GM23338 (cell line): Measurements from ENCODE around the gene MID1. TPM values are rescaled to one million over a fixed set of nuclear protein-coding genes. Genes with fewer than 3 reads are reported as not detected.

Experiments
- ATAC-seq: fragments of 200-7000 bp; cut with Tn5 transposase; 3 replicates; pipeline ENCODE4 v1.9.1; 2020
- DNase-seq: peaks from one replicate; pipeline ENCODE4 v3.0.0-alpha.2; 2015; ENCODE audit warnings: low spot score
- H2AFZ ChIP-seq: fragments of 200-600 bp; sonication (generic); 2 replicates; pipeline ENCODE4 v1.8.0; 2016; ENCODE audit warnings: antibody characterized with exemption, mild to moderate bottlenecking, moderate library complexity
- H3F3A ChIP-seq: fragments of 200-600 bp; sonication (generic); replicated peaks from 2 replicates; pipeline ENCODE4 v1.8.0; 2017; ENCODE audit warnings: antibody characterized with exemption, mixed run types, low read depth
- H3K27ac ChIP-seq: fragments of 200-600 bp; sonication (generic); 2 replicates; pipeline ENCODE4 v1.6.1; 2016; ENCODE audit warnings: low read depth
- H3K27me3 ChIP-seq: fragments of 200-600 bp; sonication (generic); 2 replicates; pipeline ENCODE4 v1.8.0; 2016; ENCODE audit warnings: mild to moderate bottlenecking, mixed run types, moderate library complexity; ENCODE audit not compliant: insufficient read depth
- H3K36me3 ChIP-seq: fragments of 200-600 bp; sonication (generic); 2 replicates; pipeline ENCODE4 v1.8.0; 2016; ENCODE audit warnings: mild to moderate bottlenecking; ENCODE audit not compliant: insufficient read depth
- H3K4me1 ChIP-seq: fragments of 200-600 bp; sonication (generic); 2 replicates; pipeline ENCODE4 v1.8.0; 2016; ENCODE audit warnings: mild to moderate bottlenecking, moderate library complexity; ENCODE audit not compliant: insufficient read depth
- H3K4me2 ChIP-seq: fragments of 200-600 bp; sonication (generic); 2 replicates; pipeline ENCODE4 v1.7.1; 2017; ENCODE audit warnings: mixed run types
- H3K4me3 ChIP-seq: fragments of 200-600 bp; sonication (generic); 2 replicates; pipeline ENCODE4 v1.6.1; 2016; ENCODE audit warnings: mixed run types
- H3K79me2 ChIP-seq: fragments of 200-600 bp; sonication (generic); replicated peaks from 2 replicates; pipeline ENCODE4 v1.8.0; 2017; ENCODE audit warnings: mild to moderate bottlenecking; ENCODE audit not compliant: insufficient read depth
- H3K9me2 ChIP-seq: fragments of 200-600 bp; sonication (generic); 2 replicates; pipeline ENCODE4 v1.8.0; 2017; ENCODE audit not compliant: insufficient read depth
- H4K20me1 ChIP-seq: fragments of 200-600 bp; sonication (generic); replicated peaks from 2 replicates; pipeline ENCODE4 v1.8.0; 2017; ENCODE audit warnings: mild to moderate bottlenecking; ENCODE audit not compliant: insufficient read depth
- H3K27ac Mint-ChIP-seq: 2 replicates; pipeline ENCODE4 v1.8.0; 2020; ENCODE audit warnings: inconsistent platforms, mild to moderate bottlenecking, moderate library complexity, mixed read lengths
- H3K27me3 Mint-ChIP-seq: 3 replicates; pipeline ENCODE4 v1.8.0; 2022; ENCODE audit warnings: low read depth, mild to moderate bottlenecking, moderate library complexity, mixed read lengths, inconsistent platforms; ENCODE audit not compliant: insufficient read depth, poor library complexity
- H3K36me3 Mint-ChIP-seq: 3 replicates; pipeline ENCODE4 v1.8.0; 2021; ENCODE audit warnings: low read depth, mild to moderate bottlenecking, inconsistent platforms, moderate library complexity, mixed read lengths
- H3K4me1 Mint-ChIP-seq: 3 replicates; pipeline ENCODE4 v1.8.0; 2020; ENCODE audit warnings: mild to moderate bottlenecking, inconsistent platforms, mixed read lengths
- H3K4me3 Mint-ChIP-seq: 3 replicates; pipeline ENCODE4 v1.8.0; 2021; ENCODE audit warnings: moderate library complexity, mild to moderate bottlenecking, inconsistent platforms, mixed read lengths
- H3K9me3 Mint-ChIP-seq: 3 replicates; pipeline ENCODE4 v1.8.0; 2020; ENCODE audit warnings: moderate library complexity, mild to moderate bottlenecking, inconsistent platforms, mixed read lengths
- CREB1 ChIP-seq: fragments of 250-450 bp; sonication (Bioruptor Pico); IDR thresholded peaks from 2 replicates; pipeline ENCODE4 v1.5.0; 2020; ENCODE audit warnings: low read depth, mild to moderate bottlenecking, moderate library complexity
- ETS1 ChIP-seq: IDR thresholded peaks from 2 replicates; pipeline ENCODE4 v1.6.1; 2016; ENCODE audit warnings: antibody characterized with exemption
- EZH2 ChIP-seq: fragments of 200-600 bp; sonication (generic); IDR thresholded peaks from one replicate; pipeline ENCODE4 v1.8.0; 2017; ENCODE audit warnings: antibody characterized with exemption, mild to moderate bottlenecking, low read depth; ENCODE audit not compliant: unreplicated experiment
- EZH2phosphoT487 ChIP-seq: fragments of 200-600 bp; sonication (generic); IDR thresholded peaks from one replicate; pipeline ENCODE4 v1.8.1; 2018; ENCODE audit warnings: antibody characterized with exemption; ENCODE audit not compliant: unreplicated experiment
- JUNB ChIP-seq: IDR thresholded peaks from one replicate; pipeline ENCODE4 v1.6.1; 2016; ENCODE audit warnings: antibody characterized with exemption; ENCODE audit not compliant: unreplicated experiment
- NANOG ChIP-seq: IDR thresholded peaks from 2 replicates; pipeline ENCODE4 v1.6.1; 2016; ENCODE audit warnings: antibody characterized with exemption, borderline replicate concordance
- POLR2AphosphoS5 ChIP-seq: IDR thresholded peaks from 2 replicates; pipeline ENCODE4 v1.6.1; 2016; ENCODE audit warnings: antibody characterized with exemption, low read depth
- REST ChIP-seq: IDR thresholded peaks from one replicate; pipeline ENCODE4 v1.6.1; 2018; ENCODE audit warnings: antibody characterized with exemption; ENCODE audit not compliant: unreplicated experiment
- STAT1 ChIP-seq: IDR thresholded peaks from one replicate; pipeline ENCODE4 v1.6.1; 2016; ENCODE audit warnings: antibody characterized with exemption; ENCODE audit not compliant: unreplicated experiment
- ZNF114 ChIP-seq: fragments of 250-450 bp; sonication (Bioruptor Pico); IDR thresholded peaks from 2 replicates; pipeline ENCODE4 v1.5.0; 2020; ENCODE audit warnings: mild to moderate bottlenecking, moderate library complexity
- ZNF331 ChIP-seq: fragments of 250-450 bp; sonication (Bioruptor Pico); IDR thresholded peaks from 2 replicates; pipeline ENCODE4 v1.5.0; 2020; ENCODE audit warnings: low read depth, mild to moderate bottlenecking, moderate library complexity
- ZNF462 ChIP-seq: fragments of 250-450 bp; sonication (Bioruptor Pico); IDR thresholded peaks from 2 replicates; pipeline ENCODE4 v1.5.0; 2020; ENCODE audit warnings: mild to moderate bottlenecking, moderate library complexity
- polyA plus RNA-seq: library from polyadenylated mRNA; unstranded; fragments of >200 nt; fragmentation: Nextera tagmentation; extraction: Ambion mirVana; gene quantifications from 2 replicates; pipeline ENCODE4 v1.2.1, GENCODE V29; 2016
- total RNA-seq: library from RNA; depleted of rRNA; stranded (reverse); fragments of >200 nt; shearing (Covaris generic); gene quantifications from 2 replicates; pipeline ENCODE4 v1.2.3, GENCODE V29; 2014
- TF ChIP-seq, protein P1 (sequence below), 2 experiments: fragments of 200-600 bp in 1 of 2; sonication (generic) in 1 of 2; conservative IDR thresholded peaks; 2 replicates each; pipeline versions ENCODE4 v1.5.1 to v1.6.1; 2016 to 2017; ENCODE audit warnings: antibody characterized with exemption in 2 of 2, low read depth in 2 of 2, mild to moderate bottlenecking in 2 of 2, moderate library complexity in 1 of 2

MID1 gene
- total and polyA plus RNA-seq, 2 experiments from 2014 or later: 27.2 to 39.3 TPM

- H3K4me1 Mint-ChIP-seq: peaks cover 56% of the 10 kb centered on the region
- no peak for TF ChIP-seq JUNB
- TF ChIP-seq ZNF331: no peak
- no peak for TF ChIP-seq CREB1
- TF ChIP-seq EZH2phosphoT487: no peak
- no peak for TF ChIP-seq STAT1
- TF ChIP-seq REST: no peak
- no peak for TF ChIP-seq NANOG
- no peak for TF ChIP-seq ETS1
- TF ChIP-seq POLR2AphosphoS5: no peak
- TF ChIP-seq, protein P1, sequence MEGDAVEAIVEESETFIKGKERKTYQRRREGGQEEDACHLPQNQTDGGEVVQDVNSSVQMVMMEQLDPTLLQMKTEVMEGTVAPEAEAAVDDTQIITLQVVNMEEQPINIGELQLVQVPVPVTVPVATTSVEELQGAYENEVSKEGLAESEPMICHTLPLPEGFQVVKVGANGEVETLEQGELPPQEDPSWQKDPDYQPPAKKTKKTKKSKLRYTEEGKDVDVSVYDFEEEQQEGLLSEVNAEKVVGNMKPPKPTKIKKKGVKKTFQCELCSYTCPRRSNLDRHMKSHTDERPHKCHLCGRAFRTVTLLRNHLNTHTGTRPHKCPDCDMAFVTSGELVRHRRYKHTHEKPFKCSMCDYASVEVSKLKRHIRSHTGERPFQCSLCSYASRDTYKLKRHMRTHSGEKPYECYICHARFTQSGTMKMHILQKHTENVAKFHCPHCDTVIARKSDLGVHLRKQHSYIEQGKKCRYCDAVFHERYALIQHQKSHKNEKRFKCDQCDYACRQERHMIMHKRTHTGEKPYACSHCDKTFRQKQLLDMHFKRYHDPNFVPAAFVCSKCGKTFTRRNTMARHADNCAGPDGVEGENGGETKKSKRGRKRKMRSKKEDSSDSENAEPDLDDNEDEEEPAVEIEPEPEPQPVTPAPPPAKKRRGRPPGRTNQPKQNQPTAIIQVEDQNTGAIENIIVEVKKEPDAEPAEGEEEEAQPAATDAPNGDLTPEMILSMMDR (conservative IDR thresholded peaks at IDR 0.05; ENCODE audit: low read depth in 2 of 2): no peak
- no peak for TF ChIP-seq ZNF114 (CRISPR knock-in tag)
- TF ChIP-seq EZH2: no peak
- TF ChIP-seq ZNF462: no peak
- H3K27me3 Mint-ChIP-seq: no peaks in the 10 kb centered on the region
- no peaks in the 10 kb centered on the region for H4K20me1 ChIP-seq
- peaks cover 11% of the 10 kb centered on the region for H3K36me3 Mint-ChIP-seq
- H3K9me2 ChIP-seq: no peaks in the 10 kb centered on the region
- H2AFZ ChIP-seq: no peak overlapping the region
- DNase-seq: no peak
- H3K4me1 ChIP-seq: peaks cover 70% of the 10 kb centered on the region
- no peaks in the 10 kb centered on the region for H3F3A ChIP-seq
- no peaks in the 10 kb centered on the region for H3K36me3 ChIP-seq
- ATAC-seq: no peak
- H3K4me3 Mint-ChIP-seq: no peak overlapping the region
- no peak overlapping the region for H3K4me2 ChIP-seq
- H3K9me3 Mint-ChIP-seq: no peaks in the 10 kb centered on the region
- H3K27me3 ChIP-seq: no peaks in the 10 kb centered on the region
- H3K27ac Mint-ChIP-seq: peak overlapping the region; percentile 75
- no peak overlapping the region for H3K4me3 ChIP-seq
- no peak overlapping the region for H3K27ac ChIP-seq
- peaks cover 97% of the 10 kb centered on the region for H3K79me2 ChIP-seq
Measured at GRCh38 chrX:10602646-10603045, 17.7 kb downstream of the MID1 start.
